Posterior vena cava (tissue), 2 donors: ENCODE results near the gene MED15. TPM values are rescaled to one million over a fixed set of nuclear protein-coding genes. Genes with fewer than 3 reads are reported as not detected.
"Not testable (repeated sequence)": the region's sequence is repeated elsewhere in the genome, so short reads cannot be mapped to it uniquely, and the experiment has no call there.

Source experiments
- DNase-seq: peaks from one replicate; pipeline ENCODE4 v3.0.0-alpha.2; 2020; ENCODE audit warnings: low spot score
- intact Hi-C, 2 donors: fragments of 100-400 bp; cut with DNase I; formaldehyde crosslinking; loops; one replicate each; pipeline versions ENCODE4 v1.14.1 to v1.14.2; 2022 to 2023
- total RNA-seq, 2 donors: library from RNA; stranded (reverse); fragmentation: NEBNext Ultra II Directional; extraction: Animal tissue kit (Norgen Biotek cat#: 25700); gene quantifications; one replicate each; pipeline ENCODE4 v1.2.1, GENCODE V29; 2021
- donor health status: DM: yes; HTN: yes; CAD: no.
- donor health status: DM: yes; HTN: yes; CAD: no.

Gene MED15
- total RNA-seq, 2 donors from 2014 or later: 75.9 to 80.5 TPM

GRCh38 chr22:20602609-20603164 is 95.3 kb downstream of the MED15 start:
- DNase-seq: no peak
- intact Hi-C loops: loop anchor here in 1 of 2 donors (10.0 kb wide), 1 partner anchor 72 kb away; no protein-coding TSS in a partner anchor

GRCh38 chr22:20604092-20604747 is 96.8 kb downstream of the MED15 start:
- no peak for DNase-seq
- intact Hi-C loops: loop anchor here in 1 of 2 donors (10.0 kb wide), 1 partner anchor 71 kb away; no protein-coding TSS in a partner anchor

- intact Hi-C loops: loop anchor here in 1 of 2 donors (10.0 kb wide), 1 partner anchor 70 kb away; no protein-coding TSS in a partner anchor
- no peak for DNase-seq
Measured at GRCh38 chr22:20604776-20605221, 97.4 kb downstream of the MED15 start.

GRCh38 chr22:20605328-20605727 is 97.9 kb downstream of the MED15 start:
- intact Hi-C loops: loop anchor here in 1 of 2 donors (10.0 kb wide), 1 partner anchor 69 kb away; no protein-coding TSS in a partner anchor
- DNase-seq: no peak

- intact Hi-C loops: loop anchor here in 1 of 2 donors (10.0 kb wide), 1 partner anchor 69 kb away; no protein-coding TSS in a partner anchor
- no peak for DNase-seq
Measured at GRCh38 chr22:20606041-20606783, 98.8 kb downstream of the MED15 start.

GRCh38 chr22:20606784-20607128 is 99.3 kb downstream of the MED15 start:
- intact Hi-C loops: loop anchor here in 1 of 2 donors (10.0 kb wide), 1 partner anchor 68 kb away; no protein-coding TSS in a partner anchor
- no peak for DNase-seq

- no peak for DNase-seq
Measured at GRCh38 chr22:20607157-20607907, 99.9 kb downstream of the MED15 start.

GRCh38 chr22:20610243-20610686 is 102.9 kb downstream of the MED15 start:
- no peak for DNase-seq
- intact Hi-C loops: no loop called here

More at GRCh38 chr22:20607157-20607907, 99.9 kb downstream of the MED15 start:
- intact Hi-C loops: loop anchor here in 1 of 2 donors (10.0 kb wide), 1 partner anchor 67 kb away; no protein-coding TSS in a partner anchor

GRCh38 chr22:20610757-20611156 is 103.3 kb downstream of the MED15 start:
- intact Hi-C loops: no loop called here
- no peak for DNase-seq

GRCh38 chr22:20611418-20611817 is 104.0 kb downstream of the MED15 start:
- DNase-seq: no peak
- intact Hi-C loops: no loop called here

- intact Hi-C loops: no loop called here
- no peak for DNase-seq
Measured at GRCh38 chr22:20613301-20613700, 105.9 kb downstream of the MED15 start.

- DNase-seq: no peak
- intact Hi-C loops: no loop called here
Measured at GRCh38 chr22:20615021-20615420, 107.6 kb downstream of the MED15 start.

- no peak for DNase-seq
- intact Hi-C loops: no loop called here
Measured at GRCh38 chr22:20615533-20616450, 108.4 kb downstream of the MED15 start.

GRCh38 chr22:20616451-20617043 is 109.1 kb downstream of the MED15 start:
- DNase-seq: no peak
- intact Hi-C loops: no loop called here

- intact Hi-C loops: no loop called here
- DNase-seq: no peak
Measured at GRCh38 chr22:20618488-20618887, 111.1 kb downstream of the MED15 start.

GRCh38 chr22:20619045-20619892 is 111.9 kb downstream of the MED15 start:
- DNase-seq: no peak

GRCh38 chr22:20619893-20620194 is 112.4 kb downstream of the MED15 start:
- intact Hi-C loops: not testable (repeated sequence)

More at GRCh38 chr22:20619045-20619892, 111.9 kb downstream of the MED15 start:
- intact Hi-C loops: no loop called here

More at GRCh38 chr22:20619893-20620194, 112.4 kb downstream of the MED15 start:
- DNase-seq: not testable (repeated sequence)
